ENCODE measurements around the gene VEGFD. TPM values are rescaled to one million over a fixed set of nuclear protein-coding genes. Genes with fewer than 3 reads are reported as not detected.

VEGFD gene, protein sequence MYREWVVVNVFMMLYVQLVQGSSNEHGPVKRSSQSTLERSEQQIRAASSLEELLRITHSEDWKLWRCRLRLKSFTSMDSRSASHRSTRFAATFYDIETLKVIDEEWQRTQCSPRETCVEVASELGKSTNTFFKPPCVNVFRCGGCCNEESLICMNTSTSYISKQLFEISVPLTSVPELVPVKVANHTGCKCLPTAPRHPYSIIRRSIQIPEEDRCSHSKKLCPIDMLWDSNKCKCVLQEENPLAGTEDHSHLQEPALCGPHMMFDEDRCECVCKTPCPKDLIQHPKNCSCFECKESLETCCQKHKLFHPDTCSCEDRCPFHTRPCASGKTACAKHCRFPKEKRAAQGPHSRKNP
- not detected in 2 replicates for total RNA-seq
- total RNA-seq (2013): not detected
- not detected in 2 replicates for polyA plus RNA-seq
- polyA minus RNA-seq: not detected in 2 replicates

DNA sequence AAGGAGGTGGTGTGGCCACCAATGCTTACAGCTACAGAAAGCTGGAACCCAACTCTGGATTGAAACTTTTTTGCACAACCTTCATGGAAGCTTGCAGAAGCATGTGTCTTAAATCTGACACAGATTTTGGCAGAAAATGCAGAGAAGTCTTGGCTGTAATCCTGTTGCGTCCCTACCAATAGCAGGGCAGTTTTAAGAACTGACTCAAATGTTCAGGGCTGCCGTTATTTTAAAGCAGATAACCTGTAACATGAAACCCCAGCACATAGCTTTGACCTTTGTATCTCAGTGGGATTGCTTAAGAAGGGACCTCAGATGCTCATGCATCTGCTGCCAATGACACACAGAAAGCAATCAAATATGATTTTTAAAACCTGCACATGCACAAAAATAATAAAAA is at the start of gene VEGFD:
Gene VEGFD, minus strand, starts transcription at position 110 of the 400 bp plus-strand sequence. CDS start 467 bp downstream, outside the sequence.
- Histone ChIP-seq H3K27ac (ENCODE audit: low read length in 2 of 2) (no peak within 1 kb of the TSS), H3K36me3 (replicated peaks in 1 of 2; ENCODE audit: control extremely low read depth in 1 of 2, control insufficient read depth in 1 of 2, extremely low read depth in 1 of 2, insufficient read depth in 2 of 2, low read length in 1 of 2) (no peaks in the 10 kb centered on the region), H3K79me2 (ENCODE audit: control insufficient read depth, insufficient read depth, low read length) (no peaks in the 10 kb centered on the region), H4K20me1 (ENCODE audit: control insufficient read depth, insufficient read depth, low read length, poor library complexity, severe bottlenecking) (no peaks in the 10 kb centered on the region), H3K4me1 (ENCODE audit: control insufficient read depth in 2 of 2, insufficient read depth in 2 of 2, low read length in 2 of 2) (no peaks in the 10 kb centered on the region), H3K27me3 (replicated peaks in 1 of 4; ENCODE audit: control extremely low read depth in 1 of 4, control insufficient read depth in 3 of 4, insufficient read depth in 4 of 4, low read length in 3 of 4) (no peaks in the 10 kb centered on the region), H3K9ac (ENCODE audit: low read length) (no peak within 1 kb of the TSS), H3K4me2 (replicated peaks; ENCODE audit: low read depth, low read length, poor library complexity, severe bottlenecking) (no peak within 1 kb of the TSS), H3K4me3 (ENCODE audit: control extremely low read depth in 1 of 5, extremely low read depth in 1 of 5, insufficient read depth in 1 of 5, low read depth in 2 of 5, low read length in 4 of 5) (no peak within 1 kb of the TSS), H3K9me3 (ENCODE audit: control extremely low read depth in 1 of 3, control insufficient read depth in 2 of 3, insufficient read depth in 1 of 3, low read length in 2 of 3) (no peaks in the 10 kb centered on the region), H2AFZ (ENCODE audit: insufficient read depth, low read depth, low read length, poor library complexity, severe bottlenecking) (no peak within 1 kb of the TSS)
- H3K9me3 Mint-ChIP-seq (ENCODE audit: insufficient read depth): no peaks in the 10 kb centered on the region
- CTCF ChIA-PET: no interaction called here
- no peaks in the 10 kb centered on the region for H3K4me1 Mint-ChIP-seq
- TF ChIP-seq EZH2 (IDR thresholded peaks at IDR 0.05; ENCODE audit: borderline replicate concordance, insufficient read depth, low read depth, low read length, poor library complexity, severe bottlenecking): no peak
- TF ChIP-seq, protein P1, sequence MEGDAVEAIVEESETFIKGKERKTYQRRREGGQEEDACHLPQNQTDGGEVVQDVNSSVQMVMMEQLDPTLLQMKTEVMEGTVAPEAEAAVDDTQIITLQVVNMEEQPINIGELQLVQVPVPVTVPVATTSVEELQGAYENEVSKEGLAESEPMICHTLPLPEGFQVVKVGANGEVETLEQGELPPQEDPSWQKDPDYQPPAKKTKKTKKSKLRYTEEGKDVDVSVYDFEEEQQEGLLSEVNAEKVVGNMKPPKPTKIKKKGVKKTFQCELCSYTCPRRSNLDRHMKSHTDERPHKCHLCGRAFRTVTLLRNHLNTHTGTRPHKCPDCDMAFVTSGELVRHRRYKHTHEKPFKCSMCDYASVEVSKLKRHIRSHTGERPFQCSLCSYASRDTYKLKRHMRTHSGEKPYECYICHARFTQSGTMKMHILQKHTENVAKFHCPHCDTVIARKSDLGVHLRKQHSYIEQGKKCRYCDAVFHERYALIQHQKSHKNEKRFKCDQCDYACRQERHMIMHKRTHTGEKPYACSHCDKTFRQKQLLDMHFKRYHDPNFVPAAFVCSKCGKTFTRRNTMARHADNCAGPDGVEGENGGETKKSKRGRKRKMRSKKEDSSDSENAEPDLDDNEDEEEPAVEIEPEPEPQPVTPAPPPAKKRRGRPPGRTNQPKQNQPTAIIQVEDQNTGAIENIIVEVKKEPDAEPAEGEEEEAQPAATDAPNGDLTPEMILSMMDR (IDR thresholded peaks at IDR 0.05): no peak
- 100% methylated on average over 1 of the region's 2 CpGs for WGBS (ENCODE audit: insufficient coverage)
- intact Hi-C loops (cut with micrococcal nuclease): no loop called here
- no peak within 1 kb of the TSS for H3K4me3 Mint-ChIP-seq
- DNase-seq (no peak), ATAC-seq (ENCODE audit: low read depth) (no peak)
- POLR2A ChIA-PET: no interaction called here
- H3K27ac Mint-ChIP-seq: no peak within 1 kb of the TSS
- H3K27me3 Mint-ChIP-seq: peaks cover 4% of the 10 kb centered on the region

DNA sequence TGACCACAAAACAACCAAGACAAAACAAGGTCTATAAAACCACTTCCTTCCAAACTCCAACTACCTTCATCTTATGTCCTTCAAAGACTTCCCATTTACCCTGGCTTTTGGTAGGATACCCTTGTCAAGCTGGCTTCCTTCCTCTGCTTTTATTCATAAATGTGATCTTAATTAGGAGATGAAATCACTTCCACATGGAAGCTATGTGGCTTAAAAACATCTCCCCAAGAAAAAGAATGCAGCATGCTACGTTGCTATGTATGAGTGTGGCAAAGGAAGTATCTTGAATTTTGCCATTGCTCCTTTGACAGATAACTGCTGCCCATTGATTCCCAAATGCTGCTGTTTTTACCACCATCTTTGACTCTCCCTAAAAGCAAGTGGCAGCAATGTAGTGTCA is 46.4 kb upstream of the VEGFD start:
- Mint-ChIP-seq H3K4me3 (no peak overlapping the region), H3K27me3 (peaks cover 6% of the 10 kb centered on the region), H3K4me1 (no peaks in the 10 kb centered on the region), H3K27ac (no peak overlapping the region), H3K9me3 (ENCODE audit: insufficient read depth) (no peaks in the 10 kb centered on the region)
- ATAC-seq (ENCODE audit: low read depth): no peak
- H3K9ac ChIP-seq (ENCODE audit: low read length): no peak overlapping the region
- no peaks in the 10 kb centered on the region for H3K79me2 ChIP-seq (ENCODE audit: control insufficient read depth, insufficient read depth, low read length)
- no peak for TF ChIP-seq EZH2 (IDR thresholded peaks at IDR 0.05; ENCODE audit: borderline replicate concordance, insufficient read depth, low read depth, low read length, poor library complexity, severe bottlenecking)
- TF ChIP-seq, protein P1 (IDR thresholded peaks at IDR 0.05): no peak
- H3K4me2 ChIP-seq (replicated peaks; ENCODE audit: low read depth, low read length, poor library complexity, severe bottlenecking): no peak overlapping the region
- no peaks in the 10 kb centered on the region for H3K4me1 ChIP-seq (ENCODE audit: control insufficient read depth in 2 of 2, insufficient read depth in 2 of 2, low read length in 2 of 2)
- POLR2A ChIA-PET: no interaction called here
- no peaks in the 10 kb centered on the region for H3K9me3 ChIP-seq (ENCODE audit: control extremely low read depth in 1 of 3, control insufficient read depth in 2 of 3, insufficient read depth in 1 of 3, low read length in 2 of 3)
- H2AFZ ChIP-seq (ENCODE audit: insufficient read depth, low read depth, low read length, poor library complexity, severe bottlenecking): no peak overlapping the region
- WGBS (ENCODE audit: insufficient coverage): no CpG with 5 or more reads among the region's 1 CpG
- CTCF ChIA-PET: no interaction called here
- no peak overlapping the region for H3K4me3 ChIP-seq (ENCODE audit: control extremely low read depth in 1 of 5, extremely low read depth in 1 of 5, insufficient read depth in 1 of 5, low read depth in 2 of 5, low read length in 4 of 5)
- H3K27me3 ChIP-seq (replicated peaks in 1 of 4; ENCODE audit: control extremely low read depth in 1 of 4, control insufficient read depth in 3 of 4, insufficient read depth in 4 of 4, low read length in 3 of 4): peaks cover 0 to 5% (median 0%) of the 10 kb centered on the region in 4 experiments
- no peaks in the 10 kb centered on the region for H3K36me3 ChIP-seq (replicated peaks in 1 of 2; ENCODE audit: control extremely low read depth in 1 of 2, control insufficient read depth in 1 of 2, extremely low read depth in 1 of 2, insufficient read depth in 2 of 2, low read length in 1 of 2)
- intact Hi-C loops (cut with micrococcal nuclease): no loop called here
- DNase-seq: no peak
- no peaks in the 10 kb centered on the region for H4K20me1 ChIP-seq (ENCODE audit: control insufficient read depth, insufficient read depth, low read length, poor library complexity, severe bottlenecking)
- H3K27ac ChIP-seq (ENCODE audit: low read length in 2 of 2): no peak overlapping the region

Data from B cell (primary cell).